Adrenal gland (tissue), 5 donors: ENCODE measurements around the gene UBQLN1.

Experiments used
- POLR2A ChIP-seq, 2 donors: fragments of 450-650 bp; IDR thresholded peaks; one replicate each; pipeline ENCODE4 v1.6.1; 2017; ENCODE audit warnings: antibody characterized with exemption in 2 of 2, mild to moderate bottlenecking in 2 of 2, moderate library complexity in 1 of 2
- TF ChIP-seq, protein P1 (sequence below), 6 experiments: fragments of 450-650 bp in 4 of 6; fragments of 200-600 bp in 2 of 6; sonication (generic) in 1 of 6; IDR thresholded peaks; 1 replicate in 5 of 6; 2 replicates in 1 of 6; pipeline versions ENCODE4 v1.5.1 to v1.8.0; 2016 to 2021; ENCODE audit warnings: antibody characterized with exemption in 6 of 6, mild to moderate bottlenecking in 2 of 6, moderate library complexity in 1 of 6
- donor health status: DM: no; HTN: no; CAD: no.

DNA sequence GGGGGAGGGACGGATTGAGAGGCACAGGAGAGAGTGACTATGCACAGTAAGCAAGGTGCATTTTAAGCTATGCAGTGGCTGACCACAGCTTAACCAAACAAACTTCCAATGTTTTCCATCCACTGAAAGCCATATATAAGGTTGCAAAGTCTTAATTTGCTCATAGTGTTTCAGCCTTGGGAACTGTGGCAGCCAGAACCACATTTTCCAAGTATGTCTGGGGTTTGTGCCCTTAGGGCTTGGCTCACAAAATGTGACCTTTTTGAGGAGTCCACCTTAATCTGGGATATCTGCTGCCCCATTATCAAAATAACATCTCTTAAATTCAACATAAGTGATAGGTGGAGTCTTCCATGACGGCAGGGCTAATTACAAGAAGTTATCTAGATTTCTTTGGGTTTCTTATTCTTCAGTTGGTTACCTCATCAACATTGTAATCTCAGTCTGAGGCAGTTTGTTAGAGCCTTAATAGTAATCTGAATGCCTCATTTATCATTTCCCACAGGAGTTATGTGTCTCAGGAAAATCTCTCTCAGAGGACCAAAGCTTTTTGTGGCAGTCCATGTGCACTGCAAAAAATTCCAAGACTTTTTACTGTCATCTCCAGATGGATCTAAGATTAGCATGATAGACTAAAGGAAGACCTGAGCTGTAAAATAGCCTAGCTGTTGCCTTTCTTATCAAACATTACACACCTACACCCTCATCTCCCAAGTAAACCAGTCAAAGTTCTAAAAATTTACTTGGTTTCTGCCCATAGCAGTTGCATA is 15.2 kb upstream of the UBQLN1 start:
- TF ChIP-seq, protein P1, sequence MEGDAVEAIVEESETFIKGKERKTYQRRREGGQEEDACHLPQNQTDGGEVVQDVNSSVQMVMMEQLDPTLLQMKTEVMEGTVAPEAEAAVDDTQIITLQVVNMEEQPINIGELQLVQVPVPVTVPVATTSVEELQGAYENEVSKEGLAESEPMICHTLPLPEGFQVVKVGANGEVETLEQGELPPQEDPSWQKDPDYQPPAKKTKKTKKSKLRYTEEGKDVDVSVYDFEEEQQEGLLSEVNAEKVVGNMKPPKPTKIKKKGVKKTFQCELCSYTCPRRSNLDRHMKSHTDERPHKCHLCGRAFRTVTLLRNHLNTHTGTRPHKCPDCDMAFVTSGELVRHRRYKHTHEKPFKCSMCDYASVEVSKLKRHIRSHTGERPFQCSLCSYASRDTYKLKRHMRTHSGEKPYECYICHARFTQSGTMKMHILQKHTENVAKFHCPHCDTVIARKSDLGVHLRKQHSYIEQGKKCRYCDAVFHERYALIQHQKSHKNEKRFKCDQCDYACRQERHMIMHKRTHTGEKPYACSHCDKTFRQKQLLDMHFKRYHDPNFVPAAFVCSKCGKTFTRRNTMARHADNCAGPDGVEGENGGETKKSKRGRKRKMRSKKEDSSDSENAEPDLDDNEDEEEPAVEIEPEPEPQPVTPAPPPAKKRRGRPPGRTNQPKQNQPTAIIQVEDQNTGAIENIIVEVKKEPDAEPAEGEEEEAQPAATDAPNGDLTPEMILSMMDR (IDR thresholded peaks at IDR 0.05): no peak
- no peak for TF ChIP-seq POLR2A (IDR thresholded peaks at IDR 0.05)
